GM21619 (cell line): ENCODE results near the gene IP6K3.

Experiments
- ATAC-seq: cut with Tn5 transposase; IDR thresholded peaks from one replicate; pipeline ENCODE4 v1.9.1; 2021; ENCODE audit not compliant: unreplicated experiment

The IP6K3 gene

DNA sequence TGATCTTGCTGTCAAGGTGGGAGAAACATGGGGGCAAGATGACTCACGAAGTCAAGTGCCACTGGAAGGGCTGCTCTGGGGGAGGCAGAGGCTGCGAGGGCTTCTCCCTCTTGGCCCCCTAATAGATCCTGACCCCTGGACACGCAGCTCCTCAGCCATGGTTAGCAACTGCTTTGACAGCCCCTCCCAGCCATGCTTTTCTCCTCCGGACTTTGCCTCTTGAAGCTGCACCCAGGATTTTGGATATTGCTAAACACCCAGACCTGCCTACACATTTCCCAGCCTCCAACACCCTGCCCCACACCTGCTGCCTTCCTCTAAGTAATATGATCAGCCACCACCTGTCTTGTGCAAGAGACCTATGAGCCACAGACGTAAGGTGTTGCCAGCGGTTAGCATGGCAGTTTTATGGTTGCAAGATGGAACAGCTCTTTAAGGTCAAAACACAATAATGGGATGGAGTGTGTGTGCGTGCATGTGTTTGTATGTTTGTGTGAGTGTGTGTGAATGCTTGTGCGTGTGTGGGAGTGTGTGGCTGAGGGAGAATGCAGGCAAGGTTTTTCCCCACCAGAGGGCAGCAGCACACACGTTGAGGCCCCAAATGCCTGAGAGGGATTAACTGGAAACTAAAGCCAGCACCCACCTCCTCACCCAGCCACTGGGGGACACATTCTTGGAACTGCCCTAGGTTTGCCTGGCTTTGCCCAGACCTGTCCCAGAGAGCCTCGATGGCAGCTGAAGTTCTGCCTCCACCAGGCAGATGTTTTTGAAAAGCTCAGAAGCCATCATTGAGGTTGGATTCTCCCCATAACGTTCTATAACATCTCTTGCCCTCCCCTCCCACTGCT, 2.5 kb downstream of the IP6K3 start:
- ATAC-seq: no peak

DNA sequence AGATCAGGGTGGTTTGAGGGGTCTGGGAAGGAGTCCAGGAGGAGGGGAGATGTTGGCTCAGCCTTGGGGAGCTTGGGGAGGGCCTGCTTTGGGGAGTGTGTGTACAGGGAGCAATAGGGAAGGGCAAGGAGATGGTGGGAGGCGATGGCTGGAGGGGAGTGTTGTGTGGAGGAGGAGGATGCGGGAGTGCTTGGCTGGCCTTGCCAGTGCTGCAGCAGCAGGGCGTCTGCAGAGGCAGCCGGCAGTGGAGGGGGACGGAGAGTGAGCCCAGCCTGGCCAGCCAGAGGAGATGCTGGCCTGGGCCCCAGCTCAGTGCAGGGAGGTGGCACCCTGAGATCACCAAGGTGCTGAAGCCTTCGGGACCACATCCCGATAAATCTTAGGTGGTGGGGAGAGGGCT, 3.9 kb downstream of the IP6K3 start:
- ATAC-seq: no peak

DNA sequence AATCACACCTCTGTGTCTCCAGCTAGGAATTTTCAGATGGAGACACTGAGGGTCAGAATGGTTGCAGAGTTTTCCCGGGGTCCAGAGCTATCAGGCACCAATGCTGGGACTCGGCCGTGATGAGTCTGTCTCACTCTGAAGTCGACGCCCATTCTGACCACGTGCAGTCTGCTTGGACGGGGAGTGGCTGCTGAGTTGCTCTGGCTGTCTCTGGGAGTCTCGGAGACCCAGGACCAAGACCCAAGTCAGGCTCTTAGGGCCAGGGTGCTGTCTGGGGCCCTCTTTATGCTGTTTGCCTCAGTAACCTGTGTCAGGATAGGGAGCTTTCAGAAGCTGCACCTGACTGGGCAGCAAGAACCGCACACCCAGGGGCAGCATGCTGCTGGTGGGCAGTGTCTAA, 4.6 kb downstream of the IP6K3 start:
- no peak for ATAC-seq

DNA sequence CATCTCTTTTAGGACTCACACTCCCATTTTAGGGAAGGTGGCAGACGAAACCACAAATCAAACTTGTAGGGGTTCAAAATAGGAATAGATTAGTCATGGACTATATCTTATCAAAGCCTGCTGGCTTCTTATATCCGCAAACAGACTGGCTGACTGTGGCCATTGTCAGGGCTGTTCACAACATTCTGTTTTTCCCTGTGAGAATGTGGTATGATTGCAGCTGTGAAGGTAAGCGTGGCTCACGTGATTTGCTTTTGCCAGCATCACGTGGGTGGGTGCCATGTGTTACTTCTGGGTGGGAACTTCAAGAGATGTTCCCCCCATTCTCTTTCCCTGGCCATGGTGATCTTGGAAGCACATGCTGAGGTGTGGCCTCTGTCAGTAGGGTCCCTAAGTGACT, 5.9 kb downstream of the IP6K3 start:
- ATAC-seq: no peak

DNA sequence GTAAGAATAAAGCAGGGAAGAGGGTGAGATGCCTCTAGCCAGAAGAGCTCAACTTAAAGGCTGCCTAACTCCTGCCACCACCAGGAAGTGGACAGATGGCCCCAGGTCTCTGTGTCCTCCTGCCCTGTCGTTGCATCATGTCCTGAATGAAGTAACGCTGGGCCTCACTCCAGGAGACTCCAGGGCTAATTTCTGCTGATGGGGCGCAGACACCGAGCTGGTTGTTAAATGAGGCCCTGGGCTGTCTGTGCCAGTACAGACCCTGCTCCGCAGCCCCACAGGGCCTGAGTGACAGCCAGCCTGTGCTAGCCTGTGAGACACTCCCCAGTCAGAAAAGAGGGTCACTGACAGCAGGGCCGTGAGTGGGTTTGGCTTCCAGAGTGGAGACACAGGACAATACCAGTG, 6.5 kb downstream of the IP6K3 start:
- no peak for ATAC-seq

DNA sequence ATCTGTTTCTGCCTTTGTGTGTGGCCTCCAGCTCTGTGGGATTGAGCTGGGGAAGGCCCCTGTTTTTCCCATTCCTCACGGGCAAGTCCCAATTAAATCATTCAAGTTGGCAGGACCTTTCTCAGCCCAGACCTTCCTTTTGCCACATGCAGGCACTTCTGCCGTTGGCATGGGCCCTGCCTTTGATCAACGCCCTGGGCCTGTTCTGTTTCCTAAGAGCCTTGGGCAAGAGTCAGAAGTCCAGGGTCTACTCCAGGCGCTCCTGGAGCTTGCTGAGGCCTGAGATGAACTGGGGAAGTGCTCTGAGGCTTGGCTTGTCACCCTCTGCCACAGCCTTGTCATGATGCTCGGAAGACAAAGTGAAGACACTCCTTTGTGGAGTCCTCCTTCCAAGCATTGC, 7.1 kb downstream of the IP6K3 start:
- ATAC-seq: no peak

DNA sequence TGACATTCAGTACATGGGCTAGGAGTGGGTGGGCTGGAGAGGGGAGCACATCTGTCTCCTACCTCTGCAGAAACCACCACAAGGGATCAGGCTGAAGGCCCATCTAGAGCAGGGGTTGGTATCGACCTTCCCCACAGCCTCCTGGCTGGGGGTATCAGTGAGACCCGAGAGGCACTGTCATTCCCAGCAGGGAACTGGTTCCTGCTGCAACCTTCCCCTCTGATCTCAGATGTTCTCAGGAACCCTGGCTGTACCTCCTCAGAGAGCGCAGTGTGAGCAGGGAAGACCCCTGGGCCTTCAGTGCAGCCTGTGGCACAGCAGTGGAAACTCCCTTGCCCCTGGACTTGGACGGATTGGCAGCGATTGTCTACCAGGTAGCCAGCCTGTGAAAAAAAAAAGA, 7.8 kb downstream of the IP6K3 start:
- no peak for ATAC-seq

DNA sequence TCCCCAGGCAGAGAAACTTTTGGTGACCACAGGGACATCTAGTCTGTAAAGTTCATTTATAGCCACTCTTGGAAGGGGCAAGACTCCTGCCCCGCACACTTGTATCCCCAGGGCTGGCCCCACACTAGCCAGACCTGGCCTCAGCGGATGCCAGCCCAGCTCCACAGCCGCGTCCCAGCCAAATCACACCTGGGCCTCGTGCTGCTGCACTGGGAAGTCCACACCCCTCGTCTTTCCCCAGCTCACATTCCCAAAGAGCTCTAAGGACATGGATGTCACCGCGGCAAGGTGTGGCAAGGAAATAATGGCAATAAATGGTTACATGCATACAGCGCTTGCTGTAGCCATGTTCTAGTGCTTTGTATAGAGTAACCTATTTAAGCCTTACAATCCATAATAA, 8.6 kb downstream of the IP6K3 start:
- no peak for ATAC-seq

DNA sequence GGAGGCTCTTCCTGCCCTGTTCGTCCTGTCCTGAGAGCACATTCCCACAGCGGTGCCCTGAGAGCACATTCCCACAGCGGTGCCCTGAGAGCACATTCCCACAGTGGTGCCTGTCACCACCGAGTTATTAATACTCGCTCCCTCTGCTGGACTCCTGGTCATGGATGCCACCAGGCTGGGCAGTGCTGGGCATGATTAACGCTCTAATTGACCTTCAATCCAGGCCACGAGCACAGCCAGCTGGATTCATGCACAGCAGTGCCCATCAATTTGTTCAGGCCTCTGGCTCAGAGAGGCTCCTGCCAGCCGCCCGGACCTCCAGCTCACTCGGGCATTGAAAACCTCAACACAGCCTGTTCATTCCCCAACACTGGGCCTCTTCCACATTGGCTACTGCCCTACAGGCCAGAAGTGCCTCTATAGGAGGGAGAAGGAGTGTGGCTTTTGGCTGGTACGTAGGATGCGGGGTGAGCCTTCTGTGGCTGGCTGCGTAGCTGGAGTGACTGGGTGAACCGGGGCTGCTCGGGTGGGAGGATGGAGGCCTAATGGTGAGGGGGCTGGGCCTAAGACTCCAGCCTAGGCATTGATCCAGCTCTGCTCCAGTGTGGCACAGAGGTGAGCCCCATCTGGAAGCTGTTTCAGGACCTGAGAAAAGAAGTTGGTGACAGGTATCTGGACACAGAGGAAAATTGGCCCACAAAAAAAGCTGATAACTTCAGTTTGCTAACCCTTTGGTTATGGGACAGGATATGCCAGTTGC, 9.3 kb downstream of the IP6K3 start:
- no peak for ATAC-seq

DNA sequence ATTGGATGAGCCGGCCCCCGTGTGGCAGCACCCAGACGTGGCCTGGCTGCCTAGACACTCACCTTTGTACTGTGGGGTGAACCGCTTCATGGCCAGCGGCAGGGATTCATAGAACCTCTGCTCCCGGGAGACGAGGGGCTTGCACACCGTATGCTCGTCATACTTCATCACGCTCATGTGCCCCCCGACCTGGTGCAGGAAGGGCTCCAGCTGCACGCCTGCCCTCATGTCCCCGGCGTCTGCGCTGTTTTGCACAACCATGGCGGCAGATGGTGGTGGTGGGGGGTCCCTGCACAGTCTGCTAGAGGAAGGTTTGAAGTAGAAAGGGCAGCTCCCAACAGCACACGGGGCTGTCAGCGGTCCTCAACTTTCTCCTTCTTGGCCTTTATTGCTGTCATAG, 11.5 kb downstream of the IP6K3 start:
- no peak for ATAC-seq

DNA sequence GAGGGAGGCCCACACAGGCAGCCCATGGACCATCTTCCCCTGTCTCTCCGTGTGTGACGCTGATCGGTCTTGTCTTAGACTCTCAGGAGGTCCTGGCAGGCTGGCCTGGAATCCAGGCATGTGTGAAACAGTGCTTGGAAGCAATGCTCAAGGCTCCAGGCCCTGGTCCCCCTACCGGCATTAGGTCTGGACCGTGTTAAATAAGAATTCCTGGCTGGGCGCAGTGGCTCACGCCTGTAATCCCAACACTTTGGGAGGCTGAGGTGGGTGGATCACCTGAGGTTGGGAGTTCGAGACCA, 13.0 kb downstream of the IP6K3 start:
- ATAC-seq: no peak

DNA sequence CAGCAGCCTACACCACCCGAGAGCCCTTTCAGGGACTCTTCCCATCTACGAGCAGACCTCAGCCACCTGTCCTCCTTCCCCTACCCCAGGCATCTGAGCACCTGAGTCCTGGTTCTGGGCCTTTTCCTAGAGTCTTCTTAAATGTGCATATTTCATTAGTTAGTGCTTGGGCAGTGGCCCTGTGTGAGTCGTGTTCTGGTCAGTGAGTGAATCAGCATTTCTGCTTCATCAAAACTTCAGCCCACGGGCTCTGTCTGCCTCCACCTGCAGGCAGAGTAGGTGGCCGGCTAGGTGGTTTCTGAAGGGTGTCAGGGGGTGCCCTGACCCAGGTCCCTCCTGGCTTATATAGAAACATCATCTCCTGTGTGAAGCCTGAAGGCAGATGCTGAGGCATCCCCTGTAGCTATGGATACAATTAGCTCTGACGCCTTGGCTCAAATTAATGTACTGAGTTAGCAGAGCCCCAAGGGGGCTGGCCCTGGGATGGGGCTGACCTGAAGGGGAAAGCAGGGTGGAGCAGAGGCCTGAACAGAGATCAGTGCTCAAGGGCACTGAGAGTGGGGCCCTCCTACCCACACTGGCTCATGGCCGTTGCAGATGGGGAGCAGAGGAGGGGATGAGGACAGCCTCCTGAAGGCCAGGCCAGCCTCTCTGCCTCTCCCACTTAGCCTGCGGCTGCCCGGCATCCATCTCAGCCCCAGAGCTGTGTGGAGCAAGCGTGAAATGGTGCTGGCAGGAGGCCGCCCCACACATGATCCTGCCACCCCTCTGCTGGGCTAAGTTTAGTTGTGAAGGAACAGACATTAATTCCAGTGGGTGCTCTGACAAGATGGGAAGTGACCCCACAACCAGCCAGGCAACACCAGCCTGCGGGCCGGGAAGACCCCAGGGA, 13.6 kb downstream of the IP6K3 start:
- no peak for ATAC-seq

DNA sequence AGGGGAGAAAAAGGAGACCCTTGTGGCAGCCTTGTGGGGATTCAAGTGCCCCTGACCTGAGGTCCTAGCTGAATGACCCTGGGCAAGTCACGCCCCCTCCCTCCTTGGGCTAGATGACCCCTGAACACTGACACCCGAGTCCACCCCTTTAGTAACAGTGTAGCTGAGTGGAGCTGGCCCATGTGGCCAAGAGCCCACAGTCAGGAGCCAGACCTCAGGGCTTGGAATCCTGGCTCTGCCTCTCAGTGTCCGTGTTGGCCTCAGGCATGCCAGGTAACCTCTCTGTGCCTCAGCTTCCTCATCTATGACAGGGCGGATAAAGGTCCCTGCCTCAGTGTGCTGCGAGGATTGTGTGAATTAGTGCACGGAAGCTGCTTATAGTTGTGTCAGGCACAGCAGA, 14.3 kb downstream of the IP6K3 start:
- no peak for ATAC-seq

DNA sequence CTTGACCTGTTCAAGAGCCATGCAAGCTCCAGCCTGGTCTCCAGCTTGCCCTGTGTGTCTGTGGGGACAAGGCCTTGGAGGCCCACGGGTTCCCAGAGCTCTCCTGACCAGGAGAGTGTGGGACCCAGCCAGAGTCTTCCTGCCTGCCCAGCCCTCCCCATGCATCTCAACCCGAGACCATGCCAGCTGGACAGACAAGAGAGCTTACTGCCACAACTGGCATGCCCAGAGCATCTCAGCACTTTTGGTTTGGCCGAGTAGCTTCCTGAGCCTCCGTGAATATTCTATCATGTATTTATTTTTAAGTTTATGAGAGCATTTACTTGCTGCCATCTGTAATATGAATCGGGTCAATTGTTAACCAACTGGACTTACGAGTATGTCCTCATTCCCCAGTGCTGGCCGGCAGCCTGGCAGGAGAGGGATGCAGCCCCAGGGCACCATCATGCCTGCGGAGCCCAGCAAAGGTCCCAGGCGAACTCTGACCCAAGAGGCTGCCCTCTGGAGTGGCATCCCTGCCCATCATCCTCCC, 14.9 kb downstream of the IP6K3 start:
- no peak for ATAC-seq

DNA sequence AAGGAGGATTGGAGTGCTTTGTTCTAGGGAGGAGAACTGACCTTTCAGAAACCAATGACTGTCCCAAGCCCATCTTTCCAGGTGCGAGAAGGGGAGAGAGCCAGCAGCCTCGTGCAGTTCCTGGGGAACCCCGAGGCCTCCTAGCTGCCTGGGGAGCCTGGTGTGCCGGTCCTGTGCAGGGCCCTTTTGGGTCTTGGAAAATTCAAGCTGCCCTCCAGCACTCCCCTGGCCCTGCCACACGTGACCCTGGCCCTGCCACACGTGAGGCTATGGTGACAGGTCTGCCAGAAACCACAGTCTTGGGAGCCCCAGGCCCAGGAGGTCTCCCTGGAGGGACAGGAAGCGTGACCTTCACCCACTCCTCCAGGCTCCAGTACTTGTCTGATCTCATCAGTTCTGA, 15.7 kb downstream of the IP6K3 start:
- ATAC-seq: no peak

DNA sequence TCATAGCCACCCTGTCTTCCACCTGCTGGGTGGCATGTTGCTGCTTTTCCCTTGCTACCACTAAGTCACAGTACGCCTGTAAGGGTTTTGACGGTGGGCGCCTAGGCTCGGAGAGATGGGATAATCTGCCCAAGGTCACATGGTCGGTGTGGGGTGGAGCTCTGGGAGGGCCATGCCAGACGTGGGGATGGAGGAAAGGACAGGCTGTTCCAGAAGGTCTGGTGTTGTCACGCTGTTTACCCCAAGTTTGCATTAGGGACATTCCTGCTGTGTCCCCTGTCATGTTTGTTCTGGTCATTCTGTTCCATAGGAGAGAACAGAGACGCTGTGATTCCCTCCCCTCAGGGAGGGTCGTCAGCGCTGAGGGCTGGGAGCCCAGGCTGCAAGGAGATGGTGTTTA, 16.1 kb downstream of the IP6K3 start:
- ATAC-seq: no peak

DNA sequence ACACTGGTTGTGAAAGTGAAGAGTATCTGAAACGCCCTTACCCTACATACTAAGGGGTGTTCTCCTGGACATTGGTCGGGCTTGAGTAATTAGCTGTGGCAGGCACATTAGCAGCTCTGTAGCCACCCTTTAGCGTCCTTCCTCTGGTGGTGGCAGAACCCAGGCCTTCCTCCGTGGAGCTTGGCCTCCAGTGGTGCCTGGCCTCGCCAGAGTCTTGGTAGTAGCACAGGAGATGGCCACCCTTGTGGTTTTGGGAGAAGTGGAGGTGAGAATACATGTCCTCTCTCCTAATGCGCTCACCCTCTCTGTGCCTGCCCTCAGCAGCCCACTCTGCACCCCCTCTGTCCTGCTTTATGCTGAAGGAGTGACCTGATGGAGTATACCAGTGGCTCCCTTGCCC, 17.6 kb downstream of the IP6K3 start:
- ATAC-seq: no peak

DNA sequence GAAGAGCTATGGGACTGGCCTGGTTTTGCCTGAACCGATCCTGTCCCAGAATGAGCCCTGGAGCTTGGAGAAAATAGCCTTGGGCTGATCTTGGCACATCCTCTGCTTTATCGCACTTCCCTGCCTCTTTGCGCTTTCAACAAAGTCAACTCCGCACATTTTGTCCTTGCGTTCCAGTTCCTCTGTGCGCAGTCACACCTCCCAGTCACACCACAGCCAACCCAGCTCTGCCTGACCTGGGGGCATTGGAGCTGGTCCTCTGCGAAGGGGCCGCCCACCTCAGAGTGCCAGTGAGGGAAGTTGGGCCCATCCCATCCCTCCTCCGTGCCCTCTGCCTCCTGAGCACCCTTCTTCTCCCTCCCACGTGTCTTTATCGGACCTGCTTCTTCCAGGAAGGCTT, 18.3 kb downstream of the IP6K3 start:
- no peak for ATAC-seq

DNA sequence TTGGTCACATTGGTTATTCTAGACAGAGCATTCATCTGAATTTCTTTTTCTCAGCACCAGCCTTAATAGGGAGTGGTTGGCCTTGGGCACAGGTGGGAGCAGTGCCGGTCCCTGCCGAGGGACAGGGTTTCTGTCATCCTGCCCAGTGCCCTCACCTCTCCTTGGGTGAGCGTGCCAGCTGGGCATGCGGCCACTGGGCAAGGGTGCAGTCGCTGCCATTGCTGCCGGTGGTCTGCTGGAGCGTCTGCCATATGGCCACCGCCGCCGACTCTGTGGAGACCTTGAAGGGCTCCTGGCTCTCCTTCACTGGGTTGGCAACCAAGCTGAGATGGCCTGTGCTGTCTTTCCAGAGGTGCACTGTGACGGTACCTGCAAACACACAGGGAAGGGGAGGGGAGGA, 18.8 kb downstream of the IP6K3 start:
- no peak for ATAC-seq

DNA sequence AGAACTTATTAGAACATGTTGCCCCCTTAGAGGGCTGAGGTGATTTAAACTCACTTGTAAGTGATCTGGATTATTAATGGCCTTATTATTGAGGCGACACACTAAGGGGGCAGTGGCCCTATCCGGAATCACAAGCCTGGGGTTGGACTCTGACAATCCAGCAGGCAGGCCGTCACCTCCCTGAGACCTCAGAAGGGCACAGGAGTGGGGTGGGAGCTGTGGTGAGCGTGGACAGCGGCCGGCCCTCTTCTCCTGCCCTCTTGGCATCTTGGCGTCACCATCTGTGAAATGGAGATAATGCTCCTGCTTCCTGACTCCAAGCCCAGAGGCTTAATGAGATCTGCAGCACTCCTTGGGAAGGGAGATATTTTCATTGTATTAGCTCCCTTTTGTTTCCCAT, 19.6 kb downstream of the IP6K3 start:
- ATAC-seq: no peak

DNA sequence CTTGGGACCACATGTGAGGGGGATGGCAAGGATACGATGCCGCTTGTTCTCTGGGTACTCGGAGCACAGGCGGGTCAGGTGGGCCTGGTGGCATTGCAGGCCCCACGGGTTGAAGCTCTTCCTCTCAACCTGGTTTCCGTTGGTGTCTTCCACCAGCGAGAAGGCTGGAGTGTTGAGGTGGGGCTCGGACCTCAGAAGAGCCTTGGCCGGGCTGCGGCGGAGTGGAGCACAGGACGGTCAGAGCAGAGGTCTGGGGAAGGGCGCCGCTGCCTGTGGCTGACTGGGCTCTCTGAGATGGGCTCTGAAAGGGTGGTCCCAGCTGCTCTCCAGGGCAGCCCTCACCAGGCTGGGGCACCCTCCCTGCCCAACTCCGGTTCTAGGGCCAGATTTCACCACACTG, 20.0 kb downstream of the IP6K3 start:
- ATAC-seq: no peak
